Kidney (tissue), 14 donors: ENCODE measurements around the gene UBD. TPM values are rescaled to one million over a fixed set of nuclear protein-coding genes. Genes with fewer than 3 reads are reported as not detected.

ENCODE experiments used
- DNase-seq, 5 donors: peaks; one replicate each; pipeline ENCODE4 v3.0.0-alpha.2; 2013 to 2020
- FAIRE-seq: peaks from 2 replicates; lab custom pipeline; 2012; peaks lifted over from hg19 to GRCh38; lab: Jason Lieb, UNC
- H3K27ac ChIP-seq, 2 donors: one replicate each; pipeline ENCODE4 v1.7.0; 2013; ENCODE audit warnings: low read depth in 2 of 2, low read length in 2 of 2, inconsistent platforms in 1 of 2
- H3K27me3 ChIP-seq: one replicate; pipeline ENCODE4 v1.7.1; 2013; ENCODE audit warnings: low read length, inconsistent platforms; ENCODE audit not compliant: control insufficient read depth, insufficient read depth
- H3K36me3 ChIP-seq, 3 donors: one replicate each; pipeline versions ENCODE4 v1.7.0 to v1.7.1; 2013; ENCODE audit warnings: low read length in 3 of 3, control low read depth in 1 of 3, inconsistent platforms in 1 of 3; ENCODE audit not compliant: insufficient read depth in 3 of 3, control insufficient read depth in 2 of 3
- H3K4me1 ChIP-seq, 3 donors: one replicate each; pipeline versions ENCODE4 v1.7.0 to v1.7.1; 2013; ENCODE audit warnings: low read length in 3 of 3, inconsistent platforms in 1 of 3, low read depth in 1 of 3; ENCODE audit not compliant: control insufficient read depth in 2 of 3, insufficient read depth in 2 of 3
- H3K4me3 ChIP-seq, 3 donors: one replicate each; pipeline versions ENCODE4 v1.7.0 to v1.8.1; 2013; ENCODE audit warnings: low read length in 3 of 3, control low read depth in 1 of 3, inconsistent platforms in 1 of 3
- H3K9ac ChIP-seq, 3 donors: one replicate each; pipeline versions ENCODE4 v1.7.0 to v1.7.1; 2013; ENCODE audit warnings: low read length in 3 of 3, control low read depth in 1 of 3, inconsistent platforms in 1 of 3
- H3K9me3 ChIP-seq, 3 donors: one replicate each; pipeline versions ENCODE4 v1.7.0 to v1.7.1; 2013; ENCODE audit warnings: low read length in 3 of 3, control low read depth in 1 of 3, inconsistent platforms in 1 of 3; ENCODE audit not compliant: control insufficient read depth in 2 of 3, insufficient read depth in 1 of 3
- intact Hi-C: fragments of 100-400 bp; cut with DNase I; formaldehyde crosslinking; loops from one replicate; pipeline ENCODE4 v1.11.1; 2022
- polyA plus RNA-seq: library from polyadenylated mRNA; stranded (reverse); fragments of 350-450 nt; fragmentation: Illumina TruSeq; extraction: RNeasy Lipid Tissue Mini Kit (QIAGEN cat#74804); gene quantifications from one replicate; pipeline ENCODE4 v1.2.3, GENCODE V29; 2014; ENCODE audit warnings: low read depth, low replicate concordance; ENCODE audit not compliant: insufficient read depth
- total RNA-seq: library from RNA; stranded (reverse); fragmentation: NEBNext Ultra II Directional; extraction: Animal tissue kit (Norgen Biotek cat#: 25700); gene quantifications from one replicate; pipeline ENCODE4 v1.2.1, GENCODE V29; 2021
- TF ChIP-seq, protein P1 (sequence below): IDR thresholded peaks from 3 replicates; pipeline ENCODE4 v1.5.1; 2012; ENCODE audit warnings: mild to moderate bottlenecking, moderate library complexity, borderline replicate concordance; ENCODE audit not compliant: insufficient read depth; ENCODE audit errors: extremely low read depth
- donor health status: control.
- donor health status: control.
- donor health status: control.
- donor health status: control.
- donor health status: control.
- donor health status: DM: yes; HTN: yes; CAD: no.
- donor health status: Normal renal cell carcinoma (clear cell type).

UBD gene
- total and polyA plus RNA-seq, 2 donors from 2014 or later, result 16.9 to 33.5 TPM

DNA sequence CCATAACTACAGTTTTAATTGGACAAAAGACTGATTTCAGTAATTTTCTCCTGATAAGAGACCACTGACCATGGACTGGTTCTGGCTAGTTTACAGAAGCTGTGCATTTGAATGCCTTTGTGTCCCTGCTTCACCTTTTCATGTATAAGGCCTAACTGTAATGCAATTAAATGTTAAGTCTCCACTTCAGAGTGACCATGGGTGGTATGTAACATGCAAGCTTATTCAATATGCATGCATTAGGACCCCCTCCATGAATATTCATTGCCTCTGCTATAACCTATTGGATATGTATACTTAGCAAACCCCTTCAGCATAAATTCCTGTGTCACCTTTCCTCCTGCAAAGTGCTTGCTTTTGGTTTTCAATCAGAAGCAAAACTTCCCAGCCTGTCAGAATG, 2.2 kb downstream of the UBD start:
- FAIRE-seq (no peak), DNase-seq (no peak)
- intact Hi-C loops, result no loop called here
- Histone ChIP-seq H3K9me3 (no peaks in the 10 kb centered on the region), H3K4me1 (peaks cover 0 to 12% (median 7%) of the 10 kb centered on the region in 3 donors), H3K4me3 (no peak overlapping the region), H3K27ac (no peak overlapping the region), H3K36me3 (no peaks in the 10 kb centered on the region), H3K9ac (no peak overlapping the region), H3K27me3 (peaks cover 21% of the 10 kb centered on the region)
- TF ChIP-seq, protein P1, sequence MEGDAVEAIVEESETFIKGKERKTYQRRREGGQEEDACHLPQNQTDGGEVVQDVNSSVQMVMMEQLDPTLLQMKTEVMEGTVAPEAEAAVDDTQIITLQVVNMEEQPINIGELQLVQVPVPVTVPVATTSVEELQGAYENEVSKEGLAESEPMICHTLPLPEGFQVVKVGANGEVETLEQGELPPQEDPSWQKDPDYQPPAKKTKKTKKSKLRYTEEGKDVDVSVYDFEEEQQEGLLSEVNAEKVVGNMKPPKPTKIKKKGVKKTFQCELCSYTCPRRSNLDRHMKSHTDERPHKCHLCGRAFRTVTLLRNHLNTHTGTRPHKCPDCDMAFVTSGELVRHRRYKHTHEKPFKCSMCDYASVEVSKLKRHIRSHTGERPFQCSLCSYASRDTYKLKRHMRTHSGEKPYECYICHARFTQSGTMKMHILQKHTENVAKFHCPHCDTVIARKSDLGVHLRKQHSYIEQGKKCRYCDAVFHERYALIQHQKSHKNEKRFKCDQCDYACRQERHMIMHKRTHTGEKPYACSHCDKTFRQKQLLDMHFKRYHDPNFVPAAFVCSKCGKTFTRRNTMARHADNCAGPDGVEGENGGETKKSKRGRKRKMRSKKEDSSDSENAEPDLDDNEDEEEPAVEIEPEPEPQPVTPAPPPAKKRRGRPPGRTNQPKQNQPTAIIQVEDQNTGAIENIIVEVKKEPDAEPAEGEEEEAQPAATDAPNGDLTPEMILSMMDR, result no peak

DNA sequence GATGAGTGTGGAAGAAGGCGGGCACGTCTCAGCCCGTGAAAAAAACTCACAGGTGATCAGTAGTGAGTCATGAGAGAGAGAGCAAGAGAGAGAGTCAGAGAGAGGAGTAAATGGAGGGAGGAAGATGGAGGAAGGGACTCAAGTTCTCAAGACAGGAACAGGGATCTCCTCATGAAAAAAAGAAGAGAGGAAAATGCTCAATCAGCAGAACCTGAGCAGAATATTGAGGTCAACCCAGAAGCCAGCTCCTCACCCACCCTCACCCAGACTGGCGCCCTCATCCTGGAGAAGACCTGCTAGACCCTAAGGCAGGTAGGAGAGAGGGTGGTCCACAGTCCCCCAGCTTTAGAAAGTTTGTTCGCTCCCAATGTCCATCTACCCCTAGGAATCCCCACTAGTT, 4.8 kb downstream of the UBD start:
- Histone ChIP-seq H3K4me3 (no peak overlapping the region), H3K36me3 (no peaks in the 10 kb centered on the region), H3K27ac (no peak overlapping the region), H3K4me1 (peaks cover 0 to 12% (median 7%) of the 10 kb centered on the region in 3 donors), H3K9me3 (no peaks in the 10 kb centered on the region), H3K9ac (no peak overlapping the region), H3K27me3 (peaks cover 21% of the 10 kb centered on the region)
- DNase-seq (no peak), FAIRE-seq (no peak)
- TF ChIP-seq, protein P1, result no peak
- intact Hi-C loops, result no loop called here

DNA sequence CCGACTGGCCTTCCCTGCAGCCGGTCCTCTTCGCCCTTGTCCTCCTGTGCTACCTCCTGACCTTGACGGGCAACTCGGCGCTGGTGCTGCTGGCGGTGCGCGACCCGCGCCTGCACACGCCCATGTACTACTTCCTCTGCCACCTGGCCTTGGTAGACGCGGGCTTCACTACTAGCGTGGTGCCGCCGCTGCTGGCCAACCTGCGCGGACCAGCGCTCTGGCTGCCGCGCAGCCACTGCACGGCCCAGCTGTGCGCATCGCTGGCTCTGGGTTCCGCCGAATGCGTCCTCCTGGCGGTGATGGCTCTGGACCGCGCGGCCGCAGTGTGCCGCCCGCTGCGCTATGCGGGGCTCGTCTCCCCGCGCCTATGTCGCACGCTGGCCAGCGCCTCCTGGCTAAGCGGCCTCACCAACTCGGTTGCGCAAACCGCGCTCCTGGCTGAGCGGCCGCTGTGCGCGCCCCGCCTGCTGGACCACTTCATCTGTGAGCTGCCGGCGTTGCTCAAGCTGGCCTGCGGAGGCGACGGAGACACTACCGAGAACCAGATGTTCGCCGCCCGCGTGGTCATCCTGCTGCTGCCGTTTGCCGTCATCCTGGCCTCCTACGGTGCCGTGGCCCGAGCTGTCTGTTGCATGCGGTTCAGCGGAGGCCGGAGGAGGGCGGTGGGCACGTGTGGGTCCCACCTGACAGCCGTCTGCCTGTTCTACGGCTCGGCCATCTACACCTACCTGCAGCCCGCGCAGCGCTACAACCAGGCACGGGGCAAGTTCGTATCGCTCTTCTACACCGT, 6.1 kb downstream of the UBD start:
- FAIRE-seq, result no peak
- Histone ChIP-seq H3K36me3 (no peaks in the 10 kb centered on the region), H3K4me1 (peaks cover 0 to 12% (median 7%) of the 10 kb centered on the region in 3 donors), H3K27me3 (peaks cover 21% of the 10 kb centered on the region), H3K27ac (no peak overlapping the region), H3K9ac (no peak overlapping the region), H3K4me3 (peak overlapping the region in 2 of 3 donors; percentile 47 to 54), H3K9me3 (no peaks in the 10 kb centered on the region)
- peak; percentile 60 to 90 (median 81) for DNase-seq
- TF ChIP-seq, protein P1, result peak; percentile 9
- intact Hi-C loops, result no loop called here
